HuH-7 (cell line): ENCODE measurements around the gene INSIG1.

ENCODE experiments used
- DNase-seq: peaks from one replicate; pipeline ENCODE4 v3.0.0; 2011; ENCODE audit warnings: low spot score

The INSIG1 gene

DNA sequence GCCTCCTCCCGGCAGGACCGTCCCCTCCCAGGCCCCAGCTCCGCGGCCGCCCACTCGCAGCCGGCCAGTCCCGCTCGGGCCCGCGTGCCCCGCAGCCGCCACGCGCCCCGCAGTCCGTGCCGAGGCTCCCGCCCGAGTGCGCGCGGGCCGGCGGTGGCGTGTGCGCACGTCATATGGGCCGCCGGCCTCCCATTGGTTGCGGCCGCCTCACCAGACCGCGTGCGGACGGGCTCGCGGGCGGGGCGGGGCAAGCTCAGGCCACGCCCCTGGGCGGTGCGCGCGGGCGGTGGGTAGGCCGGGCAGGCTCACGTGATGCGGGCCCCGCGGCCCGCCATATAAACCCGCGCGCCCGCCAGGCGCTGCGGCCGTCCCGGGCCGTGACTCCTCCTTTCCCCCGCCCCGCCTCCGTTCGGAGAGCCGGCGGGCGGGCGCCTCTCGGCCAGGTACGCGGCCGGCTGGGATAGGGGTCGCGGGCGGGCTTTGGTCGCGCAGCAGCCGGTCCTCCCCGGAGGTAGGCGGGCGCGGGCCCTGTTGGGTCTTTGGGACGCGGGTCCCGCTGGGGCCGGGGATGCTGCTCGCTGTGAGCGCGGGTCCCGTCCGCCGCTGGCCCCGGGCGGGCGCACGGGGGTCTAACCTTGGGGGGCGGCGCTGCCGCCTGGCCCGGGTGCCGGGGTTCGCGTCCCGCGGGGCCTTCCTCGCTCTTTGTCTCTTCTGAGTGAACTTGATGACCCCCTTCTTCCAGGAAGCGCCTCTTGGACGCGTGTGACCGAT is at the start of gene INSIG1:
TSS of gene INSIG1 (plus strand) at position 362 of the 771 bp plus-strand sequence. CDS start at position 770, 408 bp downstream.
- peak; percentile 94 for DNase-seq

DNA sequence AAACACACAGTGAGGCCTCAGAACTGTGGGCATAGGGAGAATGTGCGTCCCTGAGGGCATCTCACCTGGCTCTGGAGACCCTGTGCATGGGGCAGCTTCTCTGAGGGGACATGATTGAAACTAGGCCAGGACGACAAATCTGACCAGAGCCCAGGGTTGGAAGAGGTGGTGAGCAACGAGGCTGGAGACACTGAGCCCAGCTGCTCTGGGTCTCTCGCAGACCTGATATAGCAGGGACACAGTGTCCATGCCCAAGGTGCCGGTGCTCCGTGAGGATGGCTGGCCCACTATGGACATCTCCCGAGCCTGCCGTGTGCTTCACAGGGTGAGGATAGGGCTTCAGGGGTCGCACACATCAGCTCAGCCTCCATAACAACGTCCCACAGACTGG is 49.3 kb upstream of the INSIG1 start:
- DNase-seq, result no peak

- DNase-seq, result no peak
These were observed 45.8 kb upstream of the INSIG1 start for GRCh38 chr7:155251831-155252230.

DNA sequence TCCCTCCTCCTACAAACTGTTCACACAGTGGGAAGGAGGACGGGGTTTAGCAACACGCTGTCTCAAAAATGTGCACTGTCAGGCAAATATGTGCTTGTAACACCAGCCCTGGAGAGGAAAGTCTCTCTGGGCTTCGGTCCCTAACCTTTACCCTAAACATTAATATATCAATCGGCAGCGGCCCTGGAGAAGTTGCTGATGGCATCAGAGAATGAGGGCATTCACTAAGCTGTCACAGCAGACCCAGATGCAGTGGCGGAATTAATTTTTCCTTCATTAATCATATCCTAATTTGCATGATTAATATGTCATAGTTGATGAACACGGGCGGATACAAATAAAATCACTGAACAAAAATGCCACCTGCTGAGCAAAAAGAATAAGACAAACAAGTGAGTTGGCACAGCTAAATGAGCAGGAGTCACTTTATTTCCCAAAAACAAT is 45.2 kb upstream of the INSIG1 start:
- DNase-seq, result no peak

DNA sequence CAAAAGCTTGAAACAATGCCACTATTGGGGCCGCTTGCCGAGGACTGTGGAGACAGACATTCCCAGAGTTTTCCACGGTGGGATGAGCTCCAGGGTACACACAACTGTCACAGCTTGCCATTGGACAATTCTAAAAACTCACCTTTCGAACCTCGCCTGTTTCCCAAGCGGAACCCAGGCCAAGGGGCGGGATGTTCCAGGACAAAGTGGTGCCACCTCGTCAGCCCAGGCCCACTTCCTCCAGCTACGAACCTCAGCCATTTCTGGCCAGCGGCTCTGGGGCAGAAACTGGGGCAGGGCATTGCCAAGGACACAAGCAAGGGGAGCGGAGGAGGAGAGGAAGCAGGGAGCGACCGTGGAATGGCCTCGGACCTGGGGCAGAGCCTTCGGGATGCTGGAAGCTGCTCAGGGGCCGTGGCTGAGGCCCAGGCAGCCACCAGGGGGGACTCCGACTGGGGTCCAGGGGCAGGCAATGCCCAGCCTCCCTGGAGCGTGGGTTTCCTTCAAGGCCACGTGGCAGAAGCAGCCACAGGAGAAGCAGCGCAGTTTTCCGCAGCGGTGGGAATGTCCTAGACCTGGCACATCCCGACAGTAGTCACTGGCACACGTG is 44.7 kb upstream of the INSIG1 start:
- no peak for DNase-seq

DNA sequence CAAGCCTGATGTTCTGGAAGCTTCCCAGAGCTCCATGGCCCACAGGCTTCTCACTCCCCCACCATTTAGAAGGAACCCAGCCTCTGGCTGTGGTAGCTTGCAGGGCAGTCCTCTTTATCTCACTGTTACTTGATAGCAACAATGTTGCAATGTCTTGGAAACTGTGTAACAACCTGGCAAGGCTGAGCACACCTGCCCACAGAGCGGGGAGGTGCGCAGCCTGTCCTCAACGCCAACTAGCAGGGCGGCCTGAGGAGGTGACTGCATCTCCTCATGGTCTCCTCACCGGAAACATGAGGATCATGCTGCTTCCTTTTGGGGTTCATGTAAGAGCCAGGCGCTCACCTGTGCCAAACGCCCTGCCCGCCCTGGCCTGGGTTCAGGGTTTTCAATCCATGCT is 43.7 kb upstream of the INSIG1 start:
- DNase-seq, result no peak

DNA sequence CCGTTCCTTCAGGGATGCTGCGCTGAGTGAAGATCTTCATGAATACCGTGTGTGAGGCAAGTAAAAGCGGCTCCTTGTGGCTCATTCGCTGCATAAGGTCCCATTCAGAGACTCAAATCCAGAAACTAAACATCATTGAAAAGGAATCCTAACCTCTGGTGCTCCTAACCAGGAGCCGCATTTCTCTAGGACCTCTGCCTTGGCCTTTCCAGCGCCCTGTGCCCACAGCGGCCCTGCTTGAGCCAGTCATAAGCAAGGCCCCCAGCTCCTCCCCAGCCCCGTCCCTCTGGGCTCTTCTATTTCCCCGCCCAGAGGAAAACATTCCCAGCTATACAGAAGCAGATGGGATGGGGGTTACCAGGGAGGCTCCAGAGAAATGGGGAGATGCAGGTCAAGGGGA is 42.6 kb upstream of the INSIG1 start:
- DNase-seq, result no peak

DNA sequence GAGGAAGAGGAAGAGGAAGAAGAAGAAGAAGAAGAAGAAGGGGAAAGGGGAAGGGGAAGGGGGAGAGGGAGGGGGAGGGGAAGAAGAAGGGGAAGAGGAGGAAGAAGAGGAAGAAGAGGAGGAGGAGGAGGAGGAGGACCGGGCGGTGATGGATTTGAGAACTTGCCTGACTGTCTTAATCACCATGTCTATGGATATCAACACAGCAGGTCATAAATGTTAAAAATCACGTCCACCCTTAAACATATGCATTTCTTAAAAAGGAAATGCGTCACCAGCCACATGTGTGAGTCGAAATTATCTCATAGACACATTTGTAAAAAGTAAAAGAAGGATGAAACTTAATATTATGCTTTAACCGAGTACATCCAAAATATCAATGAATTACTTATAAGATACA is 42.1 kb upstream of the INSIG1 start:
- DNase-seq, result no peak

- DNase-seq, result no peak
These were observed 41.5 kb upstream of the INSIG1 start for GRCh38 chr7:155256081-155256760.

DNA sequence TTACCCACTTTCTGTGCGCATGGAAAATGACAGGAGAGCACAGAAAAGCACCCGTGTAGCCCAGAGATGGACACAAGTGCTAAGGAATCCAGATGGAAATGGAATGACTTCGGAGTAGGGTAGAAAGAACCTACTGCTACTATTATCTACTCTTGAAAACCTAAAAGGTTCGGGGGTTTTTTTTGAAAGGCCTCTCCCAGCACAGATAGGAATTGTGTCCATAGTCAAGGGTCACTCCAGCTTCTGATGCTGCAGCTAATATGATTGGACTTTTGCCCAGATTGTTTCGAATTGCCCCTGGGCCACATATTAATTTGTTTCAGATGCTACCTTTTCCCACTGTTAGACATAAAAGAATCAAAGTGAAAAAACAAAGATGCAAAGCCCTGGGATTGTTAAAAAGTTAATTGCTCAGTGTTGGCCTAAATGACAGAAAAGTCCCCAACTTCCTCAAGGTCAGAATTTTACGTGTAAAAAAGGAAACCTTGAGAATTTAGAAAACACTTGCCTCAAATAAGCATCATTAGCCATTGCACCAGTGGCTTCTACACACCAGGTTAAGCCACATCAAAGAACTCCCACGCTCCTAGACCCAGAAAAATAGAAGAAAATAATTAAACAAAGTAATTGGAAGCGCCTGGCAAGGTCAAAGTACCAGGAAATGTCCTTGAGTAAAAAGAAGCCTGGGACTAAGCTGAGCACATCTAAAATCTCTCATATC is 40.8 kb upstream of the INSIG1 start:
- DNase-seq, result no peak

DNA sequence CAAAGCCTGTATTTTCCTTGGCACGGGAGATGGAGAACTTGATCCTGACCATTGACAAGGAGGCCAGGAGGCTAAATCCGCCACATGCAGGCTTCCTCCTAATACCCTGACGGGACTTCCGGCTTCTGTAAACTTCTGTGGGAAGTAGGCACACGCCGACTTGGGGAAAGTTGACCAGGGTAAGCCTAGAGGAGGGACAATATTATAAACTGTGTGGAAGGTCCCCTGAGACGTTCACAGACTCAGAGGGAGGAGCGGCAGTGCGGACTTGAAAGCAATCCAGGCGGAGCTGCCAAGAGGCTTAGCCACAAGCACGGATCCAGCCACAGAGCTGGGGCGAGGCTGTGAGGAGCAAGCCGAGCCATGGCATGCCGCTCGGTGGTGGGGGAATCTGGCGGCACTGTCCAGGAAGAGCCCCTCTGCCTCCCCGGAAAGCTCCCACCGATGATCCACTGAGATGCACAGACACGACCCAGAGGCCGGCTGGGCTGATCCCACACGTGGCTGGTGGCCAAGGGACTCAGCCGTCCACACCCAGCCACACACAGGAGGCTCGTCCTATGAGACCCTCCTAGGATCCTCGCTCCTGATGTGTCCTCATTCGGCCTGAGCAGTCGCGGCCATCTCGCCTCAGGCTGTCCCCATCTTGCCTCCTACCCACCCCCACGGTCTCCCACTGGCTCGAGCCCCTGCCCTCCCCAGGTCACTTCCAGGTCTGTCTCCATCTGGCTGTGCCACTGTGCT is 40.0 kb upstream of the INSIG1 start:
- no peak for DNase-seq

- no peak for DNase-seq
These were observed 39.5 kb upstream of the INSIG1 start for GRCh38 chr7:155258226-155258560.

DNA sequence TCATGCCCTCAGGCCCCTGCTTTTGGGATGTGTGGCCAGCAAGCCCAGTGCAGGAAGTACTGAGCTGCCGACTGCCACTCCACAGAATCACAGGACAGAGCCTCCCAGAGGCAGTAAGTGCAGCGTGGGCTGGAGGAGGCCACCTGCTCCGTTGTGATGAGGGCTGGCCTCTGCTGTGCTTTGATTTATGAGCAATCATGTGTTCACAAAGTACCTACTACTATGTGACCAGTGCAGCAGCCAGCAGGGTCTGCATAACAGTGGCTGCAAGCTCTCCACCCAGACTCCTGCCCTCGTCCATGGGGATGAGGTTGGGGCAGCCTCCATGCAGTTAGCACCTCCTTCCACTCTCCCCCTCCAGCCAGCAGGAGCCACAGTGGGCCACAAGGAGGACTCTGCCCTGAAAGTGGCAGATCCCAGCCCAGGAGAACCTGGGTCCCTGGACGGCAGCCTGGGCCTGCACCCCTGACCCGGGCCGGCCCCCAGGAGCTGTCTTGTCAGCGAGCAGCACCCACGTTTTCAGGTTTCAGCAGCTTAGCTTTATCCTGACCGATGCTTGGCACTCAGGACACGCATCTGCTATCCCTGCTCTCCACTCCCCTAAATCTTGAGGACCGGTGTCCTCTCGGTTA is 37.7 kb upstream of the INSIG1 start:
- DNase-seq, result no peak

- DNase-seq, result no peak
These were observed 37.2 kb upstream of the INSIG1 start for GRCh38 chr7:155260498-155260872.

DNA sequence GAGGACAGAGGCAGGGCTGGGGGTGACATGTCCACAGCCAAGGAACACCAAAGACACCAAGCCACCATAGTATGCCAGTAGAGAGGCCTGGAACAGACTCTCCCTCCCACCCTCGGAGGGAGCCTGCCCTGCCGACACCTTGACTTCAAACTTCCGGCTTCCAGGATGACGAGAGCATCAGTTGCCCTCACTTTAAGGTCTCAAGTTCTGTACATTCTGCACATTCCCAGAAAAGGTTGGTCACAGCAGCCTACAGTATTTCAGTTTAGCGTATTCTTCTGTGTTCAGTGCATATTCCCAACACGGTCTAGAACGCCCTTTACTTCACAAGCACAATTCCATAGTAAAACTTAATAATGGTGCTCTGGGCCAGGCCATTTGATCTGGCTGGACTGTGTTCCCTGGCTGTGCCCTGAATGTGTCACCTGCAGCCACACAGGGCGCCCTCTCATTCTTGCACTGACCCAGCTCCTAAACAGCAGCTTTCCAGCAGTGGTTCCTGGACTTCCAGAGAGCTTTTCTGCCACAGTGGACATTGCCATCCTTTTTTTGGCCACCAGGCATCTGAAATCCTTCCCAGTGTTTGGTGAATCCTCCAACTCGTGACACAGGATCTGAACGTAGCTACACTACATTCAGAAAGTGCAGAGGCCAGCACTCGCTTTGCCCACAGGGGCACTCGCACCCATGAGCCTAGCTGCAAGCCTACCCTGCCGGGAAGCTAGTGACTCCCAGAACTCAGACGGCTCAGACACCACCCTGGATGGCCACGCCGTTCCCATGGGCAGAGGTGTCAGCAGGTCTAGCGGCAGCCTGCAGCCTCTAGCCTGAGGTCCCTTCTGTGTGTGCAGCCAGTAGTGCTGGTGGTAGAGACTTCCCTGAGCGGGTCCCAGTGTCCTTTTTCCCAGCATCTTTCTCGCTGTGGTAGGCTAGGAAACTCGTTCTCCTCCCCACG is 36.4 kb upstream of the INSIG1 start:
- no peak for DNase-seq

DNA sequence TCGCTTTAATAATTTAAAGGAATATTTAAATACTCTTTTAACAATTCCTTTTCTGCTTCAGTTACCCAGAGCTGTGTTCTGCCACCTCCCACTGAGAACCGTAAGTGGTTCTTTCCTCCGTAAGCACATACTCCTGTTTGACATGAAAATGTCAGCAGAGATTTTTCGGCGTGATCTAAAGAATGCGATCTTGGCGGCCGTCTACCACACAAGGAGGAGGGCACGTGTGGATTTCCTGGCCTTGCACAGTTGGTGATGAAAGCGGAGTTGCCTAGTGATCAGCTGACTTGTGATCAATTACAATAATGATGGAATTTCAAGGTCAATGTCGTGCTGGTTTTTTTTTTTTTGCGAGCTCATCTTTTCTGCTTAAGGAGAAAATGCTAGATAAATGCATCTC is 35.6 kb upstream of the INSIG1 start:
- no peak for DNase-seq

DNA sequence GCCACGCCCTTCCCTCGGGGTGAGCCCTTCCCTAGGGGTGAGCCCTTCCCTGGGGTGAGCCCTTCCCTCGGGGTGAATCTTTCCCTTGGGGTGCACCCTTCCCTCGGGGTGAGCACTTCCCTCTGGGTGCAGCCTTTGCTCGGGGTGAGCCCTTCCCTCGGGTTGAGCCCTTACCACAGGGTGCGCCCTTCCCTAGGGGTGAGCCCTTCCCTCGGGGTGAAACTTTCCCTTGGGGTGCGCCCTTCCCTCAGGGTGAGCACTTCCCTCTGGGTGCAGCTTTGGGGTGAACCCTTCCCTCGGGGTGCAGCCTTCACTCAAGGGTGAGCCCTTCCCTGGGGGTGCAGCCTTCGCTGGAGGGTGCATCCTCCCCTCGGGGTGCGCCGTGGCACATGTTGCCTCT is 34.6 kb upstream of the INSIG1 start:
- DNase-seq, result no peak

DNA sequence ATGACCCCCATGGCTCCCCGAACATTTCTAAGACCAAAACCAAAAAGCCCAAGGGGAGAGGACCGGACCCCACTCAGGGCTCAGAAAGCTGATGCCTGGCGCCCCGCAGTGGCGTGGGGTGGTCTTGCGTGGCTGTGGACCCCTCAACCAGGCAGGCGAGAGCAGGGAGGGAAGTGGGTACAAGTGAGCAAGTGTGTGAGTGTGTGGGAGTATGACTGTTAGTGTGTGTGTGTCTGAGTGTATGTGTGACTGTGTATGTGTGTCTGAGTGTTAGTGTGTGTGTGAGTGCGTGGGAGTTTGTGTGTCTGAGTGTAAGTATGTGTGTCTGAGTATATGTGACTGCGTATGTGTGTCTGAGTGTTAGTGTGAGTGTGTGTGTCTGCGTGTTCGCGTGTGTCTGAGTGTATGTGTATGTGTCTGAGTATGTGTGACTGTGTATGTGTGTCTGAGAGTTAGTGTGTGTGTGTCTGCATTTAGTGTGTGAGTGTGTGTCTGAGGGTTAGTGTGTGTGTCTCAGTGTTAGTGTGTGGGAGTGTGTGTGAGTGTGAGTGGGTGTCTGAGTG is 34.0 kb upstream of the INSIG1 start:
- DNase-seq, result no peak

GRCh38 chr7:155265144-155265543 is 32.5 kb upstream of the INSIG1 start:
- DNase-seq, result no peak

- no peak for DNase-seq
These were observed 31.7 kb upstream of the INSIG1 start for GRCh38 chr7:155265961-155266360.
